K562 (cell line): ENCODE results near the gene EPGN. TPM values are rescaled to one million over a fixed set of nuclear protein-coding genes. Genes with fewer than 3 reads are reported as not detected.
A peak's percentile ranks its signal among the peaks of the same experiment; 100 is the strongest.

ENCODE experiments used
- ATAC-seq: fragments of 200-7000 bp; cut with Tn5 transposase; 3 replicates; pipeline ENCODE4 v1.9.1; 2020; ENCODE audit warnings: moderate library complexity
- BruUV-seq: library from RNA; stranded (reverse); fragments of 400-500 nt; replicated peaks from 2 replicates; lab custom pipeline; 2021; lab: Mats Ljungman, UMichigan
- CTCF ChIA-PET: fragments of 300-600 bp; formaldehyde crosslinking; extraction: SDS; loops from one replicate; lab custom pipeline; 2021; ENCODE audit warnings: low intra/inter-chr PET ratio; lab: Yijun Ruan, JAX
- POLR2A ChIA-PET: fragments of 300-600, 350-650 bp; sonication (Branson Sonifier 250); formaldehyde crosslinking; extraction: SDS; loops from one replicate; lab custom pipeline; 2021; ENCODE audit warnings: antibody characterized with exemption, inconsistent platforms; lab: Yijun Ruan, JAX
- DNase-seq, 4 experiments: peaks; one replicate each; pipeline versions ENCODE4 v3.0.0 to v3.0.0-alpha.2; 2011 to 2018; ENCODE audit warnings: low spot score in 3 of 4, mixed read lengths in 3 of 4; ENCODE audit errors: extremely low read depth in 1 of 4
- FAIRE-seq: peaks from 2 replicates; lab custom pipeline; 2011; peaks lifted over from hg19 to GRCh38; lab: Jason Lieb, UNC
- H2AFZ ChIP-seq: 2 replicates; pipeline ENCODE4 v1.6.0; 2011; ENCODE audit warnings: low read depth, low read length, control low read depth, inconsistent platforms
- H3K27ac ChIP-seq: fragments of 200-600 bp; 3 replicates; pipeline ENCODE4 v1.8.0; 2011; ENCODE audit warnings: low read depth, mild to moderate bottlenecking, control low read depth, inconsistent platforms, low read length, moderate library complexity, mixed read lengths; ENCODE audit errors: extremely low read depth
- H3K27me3 ChIP-seq, 2 experiments: fragments of 300-600 bp in 1 of 2; 2 replicates in 1 of 2; 3 replicates in 1 of 2; pipeline versions ENCODE4 v1.6.0 to v1.8.0; 2011; ENCODE audit warnings: inconsistent platforms in 2 of 2, low read length in 2 of 2, mild to moderate bottlenecking in 1 of 2, mixed read lengths in 1 of 2, moderate library complexity in 1 of 2; ENCODE audit not compliant: control insufficient read depth in 2 of 2, insufficient read depth in 2 of 2
- H3K36me3 ChIP-seq: fragments of 300-600 bp; 3 replicates; pipeline ENCODE4 v1.8.0; 2011; ENCODE audit warnings: mild to moderate bottlenecking, low read length, inconsistent platforms; ENCODE audit not compliant: control insufficient read depth, insufficient read depth
- H3K4me1 ChIP-seq, 2 experiments: fragments of 200-600 bp in 1 of 2; replicated peaks in 1 of 2; 2 replicates in 1 of 2; 3 replicates in 1 of 2; pipeline versions ENCODE4 v1.5.1 to v1.8.0; 2011; ENCODE audit warnings: inconsistent platforms in 2 of 2, low read length in 2 of 2, mild to moderate bottlenecking in 1 of 2, mixed read lengths in 1 of 2, moderate library complexity in 1 of 2; ENCODE audit not compliant: control insufficient read depth in 2 of 2, insufficient read depth in 2 of 2
- H3K4me2 ChIP-seq: 2 replicates; pipeline ENCODE4 v1.6.1; 2011; ENCODE audit warnings: low read length, control low read depth, inconsistent platforms, mixed read lengths; ENCODE audit not compliant: insufficient read depth
- H3K4me3 ChIP-seq: fragments of 200-600 bp; sonication (generic), shearing (Covaris generic); 2 replicates; pipeline ENCODE4 v1.5.1; 2016; ENCODE audit warnings: control low read depth, inconsistent platforms
- H3K79me2 ChIP-seq: fragments of 200-600 bp; 3 replicates; pipeline ENCODE4 v1.8.0; 2011; ENCODE audit warnings: low read length, inconsistent platforms; ENCODE audit not compliant: control insufficient read depth, insufficient read depth
- H3K9ac ChIP-seq, 2 experiments: 2 replicates each; pipeline versions ENCODE4 v1.6.0 to v1.6.1; 2011; ENCODE audit warnings: low read depth in 2 of 2, low read length in 2 of 2, control low read depth in 1 of 2, inconsistent platforms in 1 of 2, mild to moderate bottlenecking in 1 of 2, mixed read lengths in 1 of 2; ENCODE audit not compliant: insufficient read depth in 1 of 2
- H3K9me1 ChIP-seq: one replicate; pipeline ENCODE4 v1.6.0; 2011; ENCODE audit warnings: inconsistent platforms, mild to moderate bottlenecking, low read length, moderate library complexity; ENCODE audit not compliant: control insufficient read depth, insufficient read depth
- H3K9me3 ChIP-seq: replicated peaks from 2 replicates; pipeline ENCODE4 v1.5.1; 2011; ENCODE audit warnings: low read depth, low read length, inconsistent platforms; ENCODE audit not compliant: control insufficient read depth, insufficient read depth
- H4K20me1 ChIP-seq: replicated peaks from 2 replicates; pipeline ENCODE4 v1.6.1; 2011; ENCODE audit warnings: low read length, inconsistent platforms, mixed read lengths; ENCODE audit not compliant: control insufficient read depth, insufficient read depth
- CC2D1A ChIP-seq: fragments of 450-650 bp; IDR thresholded peaks from 2 replicates; pipeline ENCODE4 v1.6.1; 2017; ENCODE audit warnings: mild to moderate bottlenecking
- CHD2 ChIP-seq: IDR thresholded peaks from 2 replicates; pipeline ENCODE4 v1.6.1; 2011; ENCODE audit warnings: low read depth, low read length
- EHMT2 ChIP-seq: fragments of 450-650 bp; IDR thresholded peaks from 2 replicates; pipeline ENCODE4 v1.6.1; 2018; ENCODE audit warnings: antibody characterized with exemption
- EP400 ChIP-seq: fragments of 450-650 bp; IDR thresholded peaks from 2 replicates; pipeline ENCODE4 v1.6.1; 2017; ENCODE audit warnings: antibody characterized with exemption, mild to moderate bottlenecking, moderate library complexity
- ERF ChIP-seq: fragments of 450-650 bp; formaldehyde crosslinking; IDR thresholded peaks from 2 replicates; pipeline ENCODE4 v1.4.0; 2020; ENCODE audit warnings: mild to moderate bottlenecking, mixed read lengths
- GTF2A2 ChIP-seq: IDR thresholded peaks from 2 replicates; pipeline ENCODE4 v1.6.1; 2016; ENCODE audit warnings: mild to moderate bottlenecking, missing genetic modification characterization, missing compliant biosample characterization
- NR2C1 ChIP-seq, 2 experiments: fragments of 450-650 bp; IDR thresholded peaks; 2 replicates each; pipeline ENCODE4 v1.6.1; 2017; ENCODE audit warnings: mild to moderate bottlenecking in 2 of 2, antibody characterized with exemption in 1 of 2, inconsistent platforms in 1 of 2, missing compliant biosample characterization in 1 of 2, missing genetic modification characterization in 1 of 2
- PCBP2 ChIP-seq: fragments of 200-400 bp; formaldehyde crosslinking; IDR thresholded peaks from 2 replicates; pipeline ENCODE4 v1.6.1; 2018; ENCODE audit warnings: low read length, low read depth, mild to moderate bottlenecking, moderate library complexity; ENCODE audit not compliant: poor library complexity, severe bottlenecking
- POLR2AphosphoS5 ChIP-seq: IDR thresholded peaks from 2 replicates; pipeline ENCODE4 v1.6.1; 2011; ENCODE audit warnings: mild to moderate bottlenecking, low read depth, low read length, moderate library complexity; ENCODE audit not compliant: control insufficient read depth, insufficient read depth
- POLR2B ChIP-seq: fragments of 450-650 bp; IDR thresholded peaks from 2 replicates; pipeline ENCODE4 v1.6.1; 2018; ENCODE audit warnings: low read depth; ENCODE audit not compliant: partially characterized antibody
- RBM25 ChIP-seq: fragments of 200-400 bp; formaldehyde crosslinking; IDR thresholded peaks from 2 replicates; pipeline ENCODE4 v1.6.1; 2018; ENCODE audit warnings: low read length, low read depth, moderate library complexity; ENCODE audit not compliant: severe bottlenecking
- SMAD4 ChIP-seq: fragments of 250-450 bp; sonication (Bioruptor Pico); conservative IDR thresholded peaks from 2 replicates; pipeline ENCODE4 v1.8.0; 2021; ENCODE audit warnings: inconsistent platforms, mild to moderate bottlenecking, moderate library complexity
- TAF1 ChIP-seq: IDR thresholded peaks from 2 replicates; pipeline ENCODE4 v1.6.1; 2011; ENCODE audit warnings: mild to moderate bottlenecking, low read length, moderate library complexity; ENCODE audit not compliant: insufficient read depth, control insufficient read depth, severe bottlenecking; ENCODE audit errors: extremely low read depth
- ZFX ChIP-seq: sonication (generic); formaldehyde crosslinking; IDR thresholded peaks from 2 replicates; pipeline ENCODE4 v1.8.0; 2022; ENCODE audit warnings: mild to moderate bottlenecking, missing genetic modification reagents, moderate library complexity
- ZNF197 ChIP-seq: fragments of 200-800 bp; sonication (Bioruptor generic); IDR thresholded peaks from 2 replicates; pipeline ENCODE4 v1.6.1; 2016; ENCODE audit warnings: low read depth, missing genetic modification characterization, missing compliant biosample characterization
- ZNF395 ChIP-seq: fragments of 200-800 bp; sonication (Bioruptor generic); IDR thresholded peaks from 2 replicates; pipeline ENCODE4 v1.6.1; 2017; ENCODE audit warnings: missing genetic modification characterization, missing compliant biosample characterization
- ZNF584 ChIP-seq: fragments of 200-800 bp; sonication (Bioruptor generic); IDR thresholded peaks from 2 replicates; pipeline ENCODE4 v1.6.1; 2016; ENCODE audit warnings: low read depth, mild to moderate bottlenecking, missing genetic modification characterization, missing compliant biosample characterization
- ZNF79 ChIP-seq: fragments of 250-450 bp; sonication (Bioruptor Pico); IDR thresholded peaks from 2 replicates; pipeline ENCODE4 v1.4.0; 2020; ENCODE audit warnings: low read depth, mild to moderate bottlenecking, moderate library complexity
- WGBS: fragments of 100-300 bp; shearing (Covaris generic); methylation state at CpG from one replicate; pipeline ENCODE4 v1.1.6; 2016; ENCODE audit warnings: low coverage, mixed read lengths; ENCODE audit not compliant: insufficient coverage; ENCODE audit errors: missing lambda C conversion rate; 5-methylcytosine and 5-hydroxymethylcytosine counted together
- in situ Hi-C: fragments of 300-500 bp; cut with MboI; formaldehyde crosslinking; loops from 4 replicates; pipeline ENCODE4 v1.15.0; 2018; ENCODE audit warnings: inconsistent platforms, mixed read lengths
- intact Hi-C: fragments of 100-400 bp; cut with micrococcal nuclease; formaldehyde crosslinking; loops from 2 replicates; pipeline ENCODE4 v1.14.2; 2022
- polyA plus RNA-seq, 8 experiments: library from polyadenylated mRNA; depleted of rRNA in 4 of 8; stranded (reverse) in 5 of 8; unstranded in 3 of 8; fragments of >200 nt; fragmentation: Nextera tagmentation in 2 of 8; fragmentation: Illumina TruSeq in 1 of 8; extraction: Ambion mirVana in 2 of 8; extraction: Trizol in 1 of 8; gene quantifications; 2 replicates each; pipeline versions ENCODE4 v1.2.1 to v1.2.3, GENCODE V29; 2011 to 2014; ENCODE audit warnings: inconsistent platforms in 1 of 8, missing spikeins in 1 of 8
- total RNA-seq, 7 experiments: library from RNA; depleted of rRNA in 6 of 7; stranded (reverse); fragments of >200 nt in 6 of 7; fragmentation: Illumina TruSeq in 2 of 7; extraction: Trizol in 2 of 7; gene quantifications; 2 replicates each; pipeline versions ENCODE4 v1.2.1 to v1.2.3, GENCODE V29; 2011 to 2021; ENCODE audit warnings: low replicate concordance in 1 of 7
- TF ChIP-seq, protein P1 (sequence below): sonication (generic); formaldehyde crosslinking; IDR thresholded peaks from 2 replicates; pipeline ENCODE4 v1.8.0; 2022; ENCODE audit warnings: mild to moderate bottlenecking, missing genetic modification reagents
- TF ChIP-seq, protein P2 (sequence below), 2 experiments: fragments of 450-650 bp; IDR thresholded peaks; 2 replicates each; pipeline ENCODE4 v1.6.1; 2016

The EPGN gene
- total and polyA plus RNA-seq, 9 of the 15 experiments (the other 6 are each of a cell fraction or from before 2014, with no cell fraction given), result 0.10 to 0.56 TPM; not detected in 7

- Histone ChIP-seq H3K9me3 (no peaks in the 10 kb centered on the region), H3K4me1 (peaks cover 9 to 21% of the 10 kb centered on the region in 2 experiments), H4K20me1 (no peaks in the 10 kb centered on the region), H3K4me2 (peak overlapping the region; percentile 72), H3K27ac (peak overlapping the region; percentile 83), H3K36me3 (no peaks in the 10 kb centered on the region), H3K27me3 (no peaks in the 10 kb centered on the region), H2AFZ (peak overlapping the region; percentile 86), H3K9me1 (no peaks in the 10 kb centered on the region), H3K9ac (peak overlapping the region in 1 of 2 experiments; percentile 70; a peak in 2 of 4 replicates), H3K79me2 (peaks cover 43% of the 10 kb centered on the region), H3K4me3 (no peak overlapping the region)
- FAIRE-seq, result peak; percentile 55
- POLR2A ChIA-PET, result no interaction called here
- DNase-seq, result peak in 1 of 4 experiments; percentile 59
- WGBS, result 4% methylated on average over 2 of the region's 2 CpGs
- in situ Hi-C loops, result no loop called here
- CTCF ChIA-PET, result no interaction called here
- BruUV-seq, result no TSS peak
- intact Hi-C loops, result loop anchor here (10.0 kb wide), 1 partner anchor 616 kb away; no protein-coding TSS in a partner anchor
- ATAC-seq, result peak; percentile 41
- TF ChIP-seq CHD2 (peak; percentile 84), CC2D1A (peak; percentile 68), RBM25 (no peak), TAF1 (no peak), GTF2A2 (tag) (0 out of 2 replicates have a peak, but pooled peaks have one; percentile 59), ZFX (CRISPR knock-in tag) (peak; percentile 29; the same call in 1 of the 2 replicates), ZNF395 (CRISPR knock-in tag) (0 out of 2 replicates have a peak, but pooled peaks have one; percentile 32), ZNF79 (0 out of 2 replicates have a peak, but pooled peaks have one; percentile 24), EHMT2 (peak; percentile 68; the same call in 1 of the 2 replicates), POLR2B (peak; percentile 69), POLR2AphosphoS5 (peak; percentile 43; the same call in 1 of the 2 replicates), SMAD4 (peak; percentile 15; the same call in 1 of the 2 replicates), NR2C1 (IDR thresholded peaks at IDR 0.05) (no peak), NR2C1 (tag; IDR thresholded peaks at IDR 0.05) (no peak), ERF (CRISPR knock-in tag) (no peak), EP400 (no peak), ZNF197 (0 out of 2 replicates have a peak, but pooled peaks have one; percentile 49), ZNF584 (CRISPR knock-in tag) (0 out of 2 replicates have a peak, but pooled peaks have one; percentile 4), PCBP2 (no peak)
- TF ChIP-seq, protein P1, sequence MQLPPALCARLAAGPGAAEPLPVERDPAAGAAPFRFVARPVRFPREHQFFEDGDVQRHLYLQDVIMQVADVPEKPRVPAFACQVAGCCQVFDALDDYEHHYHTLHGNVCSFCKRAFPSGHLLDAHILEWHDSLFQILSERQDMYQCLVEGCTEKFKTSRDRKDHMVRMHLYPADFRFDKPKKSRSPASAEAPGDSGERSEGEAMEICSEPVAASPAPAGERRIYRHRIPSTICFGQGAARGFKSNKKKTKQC (CRISPR knock-in tag), result no peak
- TF ChIP-seq, protein P2, sequence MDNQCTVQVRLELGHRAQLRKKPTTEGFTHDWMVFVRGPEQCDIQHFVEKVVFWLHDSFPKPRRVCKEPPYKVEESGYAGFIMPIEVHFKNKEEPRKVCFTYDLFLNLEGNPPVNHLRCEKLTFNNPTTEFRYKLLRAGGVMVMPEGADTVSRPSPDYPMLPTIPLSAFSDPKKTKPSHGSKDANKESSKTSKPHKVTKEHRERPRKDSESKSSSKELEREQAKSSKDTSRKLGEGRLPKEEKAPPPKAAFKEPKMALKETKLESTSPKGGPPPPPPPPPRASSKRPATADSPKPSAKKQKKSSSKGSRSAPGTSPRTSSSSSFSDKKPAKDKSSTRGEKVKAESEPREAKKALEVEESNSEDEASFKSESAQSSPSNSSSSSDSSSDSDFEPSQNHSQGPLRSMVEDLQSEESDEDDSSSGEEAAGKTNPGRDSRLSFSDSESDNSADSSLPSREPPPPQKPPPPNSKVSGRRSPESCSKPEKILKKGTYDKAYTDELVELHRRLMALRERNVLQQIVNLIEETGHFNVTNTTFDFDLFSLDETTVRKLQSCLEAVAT (IDR thresholded peaks at IDR 0.05), result peak in 1 of 2 experiments; percentile 39; a peak in 1 of 4 replicates
Observed at GRCh38 chr4:74331252-74331651, 23.0 kb downstream of the EPGN start.
